GM12878 (cell line): ENCODE data around the gene COX19.

Experiments
- MYC ChIP-seq: IDR thresholded peaks from 2 replicates; pipeline ENCODE4 v1.6.1; 2011; ENCODE audit warnings: mild to moderate bottlenecking, low read length, moderate library complexity, inconsistent platforms; ENCODE audit not compliant: insufficient read depth, insufficient replicate concordance, insufficient read length, severe bottlenecking
- RCOR1 ChIP-seq: conservative IDR thresholded peaks from 2 replicates; pipeline ENCODE4 v1.6.1; 2012; ENCODE audit warnings: low read depth, low read length, improper control_type of control experiment
- TF ChIP-seq, protein P1 (sequence below), 3 experiments: IDR thresholded peaks in 2 of 3; conservative IDR thresholded peaks in 1 of 3; 2 replicates each; pipeline ENCODE4 v1.5.1; 2011; ENCODE audit warnings: low read depth in 3 of 3, low read length in 3 of 3, mild to moderate bottlenecking in 3 of 3, control low read depth in 2 of 3, moderate library complexity in 2 of 3, inconsistent platforms in 1 of 3, mixed read lengths in 1 of 3; ENCODE audit not compliant: control insufficient read depth in 2 of 3, insufficient read depth in 1 of 3; ENCODE audit errors: extremely low read depth in 1 of 3

DNA sequence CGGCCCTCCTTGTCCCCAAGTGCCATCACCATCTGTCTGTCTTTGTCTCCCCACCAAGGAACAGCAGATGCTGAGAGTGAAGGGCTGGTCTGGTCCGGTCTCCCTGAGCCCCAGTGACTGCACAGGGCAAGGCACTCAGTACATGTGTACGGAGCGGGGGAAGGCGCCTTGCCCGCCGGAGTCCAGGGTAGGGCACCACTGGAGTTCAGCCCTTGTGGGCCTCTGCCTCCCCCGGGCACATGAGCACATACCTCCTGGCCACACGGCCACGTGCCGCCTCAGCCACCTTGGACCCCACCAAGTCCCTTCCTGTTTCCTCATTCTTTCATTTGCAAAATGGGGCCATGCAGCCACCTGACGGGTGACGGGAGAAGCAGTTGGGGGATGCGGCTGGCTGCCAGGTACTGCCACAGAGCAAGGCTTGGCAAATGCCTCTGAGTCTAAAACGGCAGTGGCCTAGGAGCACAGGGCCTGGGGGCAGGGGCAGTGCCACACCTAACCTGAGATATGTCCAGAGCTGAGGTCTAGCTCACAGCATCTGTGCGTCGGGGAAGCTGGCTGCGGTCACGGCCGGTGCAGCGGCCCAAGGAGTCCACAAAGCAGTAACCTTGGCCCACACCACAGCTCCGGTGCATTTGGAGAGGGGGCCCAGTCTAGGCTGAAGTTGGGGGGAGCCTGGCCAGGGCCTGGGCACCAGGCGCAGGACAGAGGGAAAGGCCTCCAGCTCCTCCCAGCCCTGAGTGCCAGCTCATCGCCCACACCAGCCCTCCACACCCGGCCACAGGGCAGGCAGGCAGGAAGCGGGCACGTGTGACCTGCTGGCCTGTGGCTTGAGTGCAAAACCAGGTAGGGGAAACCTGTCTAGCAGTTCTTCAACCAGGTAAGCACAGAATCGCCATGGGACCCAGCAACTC, 26.1 kb downstream of the COX19 start:
- TF ChIP-seq RCOR1 (no peak), MYC (no peak)
- TF ChIP-seq, protein P1, sequence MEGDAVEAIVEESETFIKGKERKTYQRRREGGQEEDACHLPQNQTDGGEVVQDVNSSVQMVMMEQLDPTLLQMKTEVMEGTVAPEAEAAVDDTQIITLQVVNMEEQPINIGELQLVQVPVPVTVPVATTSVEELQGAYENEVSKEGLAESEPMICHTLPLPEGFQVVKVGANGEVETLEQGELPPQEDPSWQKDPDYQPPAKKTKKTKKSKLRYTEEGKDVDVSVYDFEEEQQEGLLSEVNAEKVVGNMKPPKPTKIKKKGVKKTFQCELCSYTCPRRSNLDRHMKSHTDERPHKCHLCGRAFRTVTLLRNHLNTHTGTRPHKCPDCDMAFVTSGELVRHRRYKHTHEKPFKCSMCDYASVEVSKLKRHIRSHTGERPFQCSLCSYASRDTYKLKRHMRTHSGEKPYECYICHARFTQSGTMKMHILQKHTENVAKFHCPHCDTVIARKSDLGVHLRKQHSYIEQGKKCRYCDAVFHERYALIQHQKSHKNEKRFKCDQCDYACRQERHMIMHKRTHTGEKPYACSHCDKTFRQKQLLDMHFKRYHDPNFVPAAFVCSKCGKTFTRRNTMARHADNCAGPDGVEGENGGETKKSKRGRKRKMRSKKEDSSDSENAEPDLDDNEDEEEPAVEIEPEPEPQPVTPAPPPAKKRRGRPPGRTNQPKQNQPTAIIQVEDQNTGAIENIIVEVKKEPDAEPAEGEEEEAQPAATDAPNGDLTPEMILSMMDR (IDR thresholded peaks at IDR 0.05 in 2 of 3, conservative IDR thresholded peaks at IDR 0.05 in 1 of 3; ENCODE audit: control insufficient read depth in 2 of 3, extremely low read depth in 1 of 3, insufficient read depth in 1 of 3, low read depth in 3 of 3, low read length in 3 of 3) = no peak
